H1 (cell line): ENCODE results near the gene ATP2B1. TPM values are rescaled to one million over a fixed set of nuclear protein-coding genes. Genes with fewer than 3 reads are reported as not detected.

ENCODE experiments used
- CTCF ChIA-PET: fragments of 300-600 bp; sonication (Branson Sonifier 250); formaldehyde crosslinking; loops from one replicate; lab custom pipeline; 2021; ENCODE audit not compliant: partially characterized antibody; lab: Charles Lee
- POLR2A ChIA-PET: fragments of 300-600 bp; sonication (Branson Sonifier 250); formaldehyde crosslinking; loops from one replicate; lab custom pipeline; 2021; ENCODE audit warnings: inconsistent platforms; ENCODE audit not compliant: partially characterized antibody; lab: Charles Lee
- DNase-seq, 2 experiments: peaks; one replicate each; pipeline versions ENCODE4 v3.0.0 to v3.0.0-alpha.2; 2010 to 2022; ENCODE audit warnings: low spot score in 2 of 2, low read depth in 1 of 2, mixed read lengths in 1 of 2
- FAIRE-seq: peaks from 2 replicates; lab custom pipeline; 2011; peaks lifted over from hg19 to GRCh38; lab: Jason Lieb, UNC
- H2AFZ ChIP-seq: 2 replicates; pipeline ENCODE4 v1.8.1; 2012; ENCODE audit warnings: low read length, inconsistent platforms
- H2AK5ac ChIP-seq: 2 replicates; pipeline ENCODE4 v1.6.1; 2013; ENCODE audit warnings: low read depth, low read length
- H2BK120ac ChIP-seq: replicated peaks from 2 replicates; pipeline ENCODE3; 2013; ENCODE audit warnings: low read depth, low read length, inconsistent platforms
- H2BK12ac ChIP-seq: 2 replicates; pipeline ENCODE4 v1.6.1; 2013; ENCODE audit warnings: low read depth, low read length
- H2BK15ac ChIP-seq: 2 replicates; pipeline ENCODE4 v1.6.1; 2013; ENCODE audit warnings: low read length
- H2BK20ac ChIP-seq: 2 replicates; pipeline ENCODE4 v1.6.1; 2013; ENCODE audit warnings: low read length
- H2BK5ac ChIP-seq: 2 replicates; pipeline ENCODE4 v1.6.1; 2013; ENCODE audit warnings: low read depth, low read length
- H3K14ac ChIP-seq: 2 replicates; pipeline ENCODE4 v1.6.1; 2013; ENCODE audit warnings: inconsistent platforms; ENCODE audit not compliant: insufficient read length
- H3K18ac ChIP-seq: 2 replicates; pipeline ENCODE4 v1.6.1; 2013; ENCODE audit warnings: low read length; ENCODE audit errors: extremely low read depth
- H3K23ac ChIP-seq: 2 replicates; pipeline ENCODE4 v1.6.1; 2013; ENCODE audit warnings: inconsistent platforms; ENCODE audit not compliant: insufficient read length
- H3K23me2 ChIP-seq: 2 replicates; pipeline ENCODE4 v1.6.1; 2013; ENCODE audit warnings: low read depth, low read length
- H3K27ac ChIP-seq: 2 replicates; pipeline ENCODE4 v1.6.1; 2011; ENCODE audit warnings: low read depth, low read length, inconsistent platforms
- H3K27me3 ChIP-seq, 4 experiments: replicated peaks in 1 of 4; 1 replicate in 1 of 4; 2 replicates in 3 of 4; pipeline versions ENCODE4 v1.6.1 to v1.8.1; 2011 to 2013; ENCODE audit warnings: low read length in 3 of 4, mild to moderate bottlenecking in 3 of 4, inconsistent platforms in 2 of 4, mixed read lengths in 2 of 4, moderate library complexity in 1 of 4; ENCODE audit not compliant: control insufficient read depth in 3 of 4, insufficient read depth in 3 of 4; ENCODE audit errors: extremely low read depth in 1 of 4
- H3K36me3 ChIP-seq, 4 experiments: 2 replicates each; pipeline versions ENCODE4 v1.6.1 to v1.8.1; 2011 to 2013; ENCODE audit warnings: mild to moderate bottlenecking in 4 of 4, low read length in 3 of 4, moderate library complexity in 2 of 4, control low read depth in 1 of 4, inconsistent platforms in 1 of 4; ENCODE audit not compliant: insufficient read depth in 4 of 4, control insufficient read depth in 2 of 4
- H3K4ac ChIP-seq: replicated peaks from 2 replicates; pipeline ENCODE3; 2013; ENCODE audit warnings: low read length, low read depth, mixed read lengths, inconsistent platforms; ENCODE audit not compliant: insufficient read length
- H3K4me1 ChIP-seq, 4 experiments: replicated peaks in 1 of 4; 1 replicate in 1 of 4; 2 replicates in 3 of 4; pipeline versions ENCODE4 v1.6.1 to v1.8.1; 2011 to 2013; ENCODE audit warnings: low read length in 3 of 4, inconsistent platforms in 2 of 4, mixed read lengths in 1 of 4; ENCODE audit not compliant: insufficient read depth in 4 of 4, control insufficient read depth in 3 of 4
- H3K4me2 ChIP-seq, 2 experiments: 2 replicates each; pipeline versions ENCODE4 v1.6.1 to v1.8.1; 2011 to 2013; ENCODE audit warnings: low read depth in 2 of 2, low read length in 2 of 2, control low read depth in 1 of 2, inconsistent platforms in 1 of 2, mild to moderate bottlenecking in 1 of 2; ENCODE audit not compliant: insufficient read depth in 1 of 2
- H3K4me3 ChIP-seq, 4 experiments: fragments of 200-600, 300-600 bp in 1 of 4; sonication (generic), shearing (Covaris generic), sonication (Bioruptor Twin) in 1 of 4; 2 replicates each; pipeline versions ENCODE4 v1.5.1 to v1.8.1; 2011 to 2016; ENCODE audit warnings: low read length in 4 of 4, low read depth in 3 of 4, control low read depth in 2 of 4, inconsistent platforms in 2 of 4, mild to moderate bottlenecking in 2 of 4, mixed read lengths in 1 of 4, moderate library complexity in 1 of 4; ENCODE audit not compliant: insufficient read depth in 2 of 4; ENCODE audit errors: extremely low read depth in 1 of 4
- H3K56ac ChIP-seq: replicated peaks from 2 replicates; pipeline ENCODE3; 2013; ENCODE audit warnings: low read depth, mild to moderate bottlenecking, mixed read lengths, low read length, inconsistent platforms; ENCODE audit not compliant: insufficient read length
- H3K79me1 ChIP-seq: 2 replicates; pipeline ENCODE4 v1.6.1; 2013; ENCODE audit warnings: low read depth, low read length, control low read depth
- H3K79me2 ChIP-seq, 2 experiments: 2 replicates each; pipeline versions ENCODE4 v1.6.1 to v1.8.1; 2012 to 2013; ENCODE audit warnings: low read length in 2 of 2, mild to moderate bottlenecking in 2 of 2, inconsistent platforms in 1 of 2; ENCODE audit not compliant: insufficient read depth in 2 of 2, control insufficient read depth in 1 of 2
- H3K9ac ChIP-seq, 4 experiments: replicated peaks in 1 of 4; 1 replicate in 1 of 4; 2 replicates in 3 of 4; pipeline versions ENCODE4 v1.6.1 to v1.8.1; 2011 to 2013; ENCODE audit warnings: low read depth in 3 of 4, low read length in 3 of 4, control low read depth in 2 of 4, mild to moderate bottlenecking in 2 of 4, moderate library complexity in 2 of 4, inconsistent platforms in 1 of 4; ENCODE audit errors: extremely low read depth in 1 of 4
- H3K9me3 ChIP-seq, 2 experiments: 2 replicates each; pipeline versions ENCODE4 v1.6.1 to v1.8.1; 2012 to 2013; ENCODE audit warnings: mild to moderate bottlenecking in 2 of 2, moderate library complexity in 2 of 2, control low read depth in 1 of 2, inconsistent platforms in 1 of 2, low read depth in 1 of 2, low read length in 1 of 2, mixed read lengths in 1 of 2; ENCODE audit not compliant: insufficient read depth in 2 of 2
- H4K20me1 ChIP-seq, 2 experiments: replicated peaks in 1 of 2; 2 replicates each; pipeline versions ENCODE3 to v1.8.1; 2011 to 2013; ENCODE audit warnings: inconsistent platforms in 2 of 2, low read length in 2 of 2, mild to moderate bottlenecking in 1 of 2; ENCODE audit not compliant: insufficient read depth in 2 of 2, control insufficient read depth in 1 of 2
- H4K5ac ChIP-seq: 2 replicates; pipeline ENCODE4 v1.6.1; 2013; ENCODE audit warnings: low read length, low read depth, mixed read lengths, inconsistent platforms; ENCODE audit not compliant: insufficient read length
- H4K8ac ChIP-seq: 2 replicates; pipeline ENCODE4 v1.8.0; 2013; ENCODE audit warnings: mild to moderate bottlenecking, moderate library complexity, low read length, inconsistent platforms; ENCODE audit not compliant: insufficient read depth; ENCODE audit errors: extremely low read depth
- H4K91ac ChIP-seq: replicated peaks from 2 replicates; pipeline ENCODE3; 2013; ENCODE audit warnings: low read length, mixed read lengths, inconsistent platforms; ENCODE audit not compliant: insufficient read length
- CHD1 ChIP-seq: IDR thresholded peaks from 2 replicates; pipeline ENCODE4 v1.6.1; 2012; ENCODE audit warnings: low read depth, low read length, improper control_type of control experiment
- CTCF ChIP-seq, 3 experiments: IDR thresholded peaks; 1 replicate in 2 of 3; 2 replicates in 1 of 3; pipeline versions ENCODE4 v1.5.1 to v1.6.1; 2011; ENCODE audit warnings: low read length in 3 of 3, mild to moderate bottlenecking in 3 of 3, inconsistent platforms in 2 of 3, low read depth in 1 of 3, moderate library complexity in 1 of 3; ENCODE audit not compliant: insufficient read depth in 1 of 3; ENCODE audit errors: control extremely low read depth in 1 of 3
- GABPA ChIP-seq: IDR thresholded peaks from 2 replicates; pipeline ENCODE4 v1.6.1; 2011; ENCODE audit warnings: mild to moderate bottlenecking, low read length, moderate library complexity, borderline replicate concordance; ENCODE audit not compliant: insufficient read depth
- JUND ChIP-seq: IDR thresholded peaks from 2 replicates; pipeline ENCODE4 v1.6.1; 2011; ENCODE audit warnings: mild to moderate bottlenecking, improper control_type of control experiment, low read length
- RNF2 ChIP-seq: fragments of 200-900, 300-1000 bp; sonication (generic); IDR thresholded peaks from 2 replicates; pipeline ENCODE4 v1.7.1; 2016; ENCODE audit warnings: borderline replicate concordance, low read depth, mild to moderate bottlenecking, antibody characterized with exemption, low read length; ENCODE audit not compliant: poor library complexity, severe bottlenecking; ENCODE audit errors: missing control alignments
- RXRA ChIP-seq: IDR thresholded peaks from 2 replicates; pipeline ENCODE4 v1.6.1; 2011; ENCODE audit warnings: low read depth, mild to moderate bottlenecking, low read length, moderate library complexity; ENCODE audit not compliant: insufficient read depth
- SIX5 ChIP-seq: IDR thresholded peaks from 2 replicates; pipeline ENCODE4 v1.6.1; 2011; ENCODE audit warnings: mild to moderate bottlenecking, low read depth, low read length
- TAF7 ChIP-seq: optimal IDR thresholded peaks from 2 replicates; pipeline ENCODE3; 2011; ENCODE audit warnings: low read depth, mild to moderate bottlenecking, inconsistent platforms, low read length, moderate library complexity, borderline replicate concordance
- WGBS, 2 experiments: shearing (Covaris generic) in 1 of 2; methylation state at CpG; one replicate each; pipeline versions ENCODE4 v1.1.6 to v1.1.7; 2013 to 2015; ENCODE audit warnings: low lambda C conversion rate in 2 of 2, mixed read lengths in 2 of 2, inconsistent platforms in 1 of 2, low coverage in 1 of 2, missing lambda C conversion rate in 1 of 2; ENCODE audit not compliant: insufficient replicate concordance in 2 of 2, insufficient coverage in 1 of 2, insufficient read length in 1 of 2; ENCODE audit errors: extremely low coverage in 1 of 2, missing lambda C conversion rate in 1 of 2; 5-methylcytosine and 5-hydroxymethylcytosine counted together
- polyA plus RNA-seq, 7 experiments: library from polyadenylated mRNA; depleted of rRNA in 3 of 7; stranded (reverse) in 5 of 7; unstranded in 2 of 7; fragments of >200 nt in 5 of 7; fragments of 200-250 nt in 2 of 7; gene quantifications; 1 replicate in 5 of 7; 2 replicates in 1 of 7; 4 replicates in 1 of 7; pipeline versions ENCODE4 v1.2.1 to v1.2.3, GENCODE V29; 2011 to 2013; ENCODE audit warnings: missing spikeins in 2 of 7, mixed read lengths in 2 of 7
- total RNA-seq: library from RNA; stranded (reverse); fragmentation: NEBNext Ultra II Directional; extraction: Animal tissue kit (Norgen Biotek cat#: 25700); gene quantifications from 2 replicates; pipeline ENCODE4 v1.2.1, GENCODE V29; 2021

ATP2B1 gene
- total and polyA plus RNA-seq, 2 of the 8 experiments (the other 6 are each of a cell fraction or from before 2014, with no cell fraction given), result 4.3 to 32.0 TPM

GRCh38 chr12:89702503-89702902 lies 6.1 kb downstream of the ATP2B1 start:
- no peak overlapping the region for H4K8ac ChIP-seq
- no peaks in the 10 kb centered on the region for H3K36me3 ChIP-seq
- no peak overlapping the region for H2BK120ac ChIP-seq
- H2BK15ac ChIP-seq, result no peak overlapping the region
- H4K91ac ChIP-seq, result no peak overlapping the region
- H3K27ac ChIP-seq, result no peak overlapping the region
- no peak overlapping the region for H3K4me2 ChIP-seq
- peaks cover 4 to 96% of the 10 kb centered on the region in 2 experiments; a peak in 2 of 4 replicates for H3K79me2 ChIP-seq
- H3K23me2 ChIP-seq, result peaks cover 2% of the 10 kb centered on the region; the same call in 1 of the 2 replicates
- DNase-seq (no peak), FAIRE-seq (no peak)
- no peak overlapping the region for H3K18ac ChIP-seq
- H3K9me3 ChIP-seq, result no peaks in the 10 kb centered on the region
- no peak overlapping the region for H2BK12ac ChIP-seq
- H4K20me1 ChIP-seq, result peaks cover 13 to 19% of the 10 kb centered on the region in 2 experiments
- no peak overlapping the region for H3K4me3 ChIP-seq
- ChIA-PET CTCF (interaction anchor here (3.4 kb wide), 1 partner anchor 158 kb away, joined by 12 read pairs; no protein-coding TSS in a partner anchor), POLR2A (no interaction called here)
- H3K4me1 ChIP-seq, result no peaks in the 10 kb centered on the region; a peak in 1 of 7 replicates
- no peak overlapping the region for H2BK5ac ChIP-seq
- no peak overlapping the region for H2AFZ ChIP-seq
- H3K4ac ChIP-seq, result no peak overlapping the region
- no peak overlapping the region for H4K5ac ChIP-seq
- H3K23ac ChIP-seq, result no peak overlapping the region
- H2BK20ac ChIP-seq, result no peak overlapping the region
- no peak overlapping the region for H3K14ac ChIP-seq
- H3K9ac ChIP-seq, result no peak overlapping the region
- no peak for TF ChIP-seq GABPA
- TF ChIP-seq TAF7, result no peak
- no peak for TF ChIP-seq RXRA
- TF ChIP-seq SIX5, result no peak
- TF ChIP-seq CHD1, result no peak
- no peak for TF ChIP-seq CTCF (IDR thresholded peaks at IDR 0.05; ENCODE audit: control extremely low read depth in 1 of 3, insufficient read depth in 1 of 3, low read depth in 1 of 3, low read length in 3 of 3)
- no peak for TF ChIP-seq RNF2
- no peak for TF ChIP-seq JUND
- no peak overlapping the region for H3K56ac ChIP-seq
- WGBS, 2 experiments, result 89% methylated on average over 1 of the region's 1 CpG; no CpG with 5 or more reads in 1 of the 2 experiments
- no peak overlapping the region for H2AK5ac ChIP-seq
- H3K79me1 ChIP-seq, result peaks cover 4% of the 10 kb centered on the region
- peaks cover 0 to 19% (median 11%) of the 10 kb centered on the region in 4 experiments; a peak in 5 of 7 replicates for H3K27me3 ChIP-seq
